HG02852 (cell line): ENCODE data around the gene CEP131.

ENCODE experiments used
- ATAC-seq: cut with Tn5 transposase; IDR thresholded peaks from one replicate; pipeline ENCODE4 v1.9.1; 2021; ENCODE audit warnings: mild to moderate bottlenecking, moderate library complexity; ENCODE audit not compliant: unreplicated experiment

CEP131 gene

GRCh38 chr17:81203136-81203535 is 19.6 kb downstream of the CEP131 start:
- ATAC-seq: no peak

GRCh38 chr17:81202318-81202717 is 20.4 kb downstream of the CEP131 start:
- ATAC-seq: no peak

GRCh38 chr17:81200695-81201580 is 21.8 kb downstream of the CEP131 start:
- ATAC-seq: no peak

- ATAC-seq: no peak
These were observed 22.6 kb downstream of the CEP131 start for GRCh38 chr17:81200201-81200600.

GRCh38 chr17:81199482-81199830 is 23.3 kb downstream of the CEP131 start:
- ATAC-seq: no peak

- no peak for ATAC-seq
These were observed 23.8 kb downstream of the CEP131 start for GRCh38 chr17:81198826-81199481.

- no peak for ATAC-seq
These were observed 24.8 kb downstream of the CEP131 start for GRCh38 chr17:81197831-81198490.

GRCh38 chr17:81197409-81197795 is 25.4 kb downstream of the CEP131 start:
- ATAC-seq: no peak

GRCh38 chr17:81196505-81197408 is 26.0 kb downstream of the CEP131 start:
- ATAC-seq: no peak

- no peak for ATAC-seq
These were observed 26.7 kb downstream of the CEP131 start for GRCh38 chr17:81195941-81196495.

- no peak for ATAC-seq
These were observed 27.5 kb downstream of the CEP131 start for GRCh38 chr17:81194941-81195901.

GRCh38 chr17:81194225-81194760 is 28.5 kb downstream of the CEP131 start:
- ATAC-seq: no peak

- no peak for ATAC-seq
These were observed 29.1 kb downstream of the CEP131 start for GRCh38 chr17:81193470-81194224.

- ATAC-seq: no peak
These were observed 29.7 kb downstream of the CEP131 start for GRCh38 chr17:81193051-81193410.

- ATAC-seq: no peak
These were observed 30.2 kb downstream of the CEP131 start for GRCh38 chr17:81192386-81193050.

GRCh38 chr17:81191646-81192045 is 31.1 kb downstream of the CEP131 start:
- no peak for ATAC-seq

- ATAC-seq: no peak
These were observed 31.6 kb downstream of the CEP131 start for GRCh38 chr17:81191116-81191515.

GRCh38 chr17:81190591-81190990 is 32.2 kb downstream of the CEP131 start:
- ATAC-seq: no peak
